ENCODE measurements around the gene MICOS13.

DNA sequence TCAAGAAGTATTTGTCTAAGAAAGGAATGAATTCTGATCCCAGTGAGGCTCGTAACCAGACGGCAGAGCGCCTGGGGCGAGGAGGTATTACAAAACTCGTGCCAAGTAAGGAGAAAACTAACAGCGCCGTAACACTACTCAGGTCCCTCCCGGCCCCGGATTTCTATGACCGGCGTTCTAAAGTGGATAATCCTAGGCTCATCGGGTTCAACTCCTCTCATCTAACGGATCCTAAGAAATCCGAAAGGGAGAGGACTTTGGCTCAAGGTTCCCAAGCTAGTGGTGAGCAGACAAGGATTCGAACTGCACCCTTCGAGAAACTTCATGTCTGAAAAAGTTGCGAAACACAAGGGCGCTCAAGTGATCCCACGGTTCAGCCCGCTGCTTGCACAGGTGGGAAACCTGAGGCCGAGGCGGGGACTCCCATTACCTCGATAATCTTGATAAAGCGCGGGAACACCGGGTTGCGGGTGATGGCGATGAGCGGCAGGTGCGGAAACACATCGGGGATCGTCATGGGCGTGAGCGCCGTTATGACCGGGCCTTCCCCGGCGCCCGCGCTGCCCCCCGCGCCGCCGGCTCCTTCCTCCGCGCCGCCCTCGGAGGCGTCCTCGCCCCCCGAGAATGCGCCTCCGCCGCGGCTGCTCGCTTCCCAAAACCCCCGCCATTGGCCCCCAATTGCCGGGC is 39.1 kb upstream of the MICOS13 start:
- TF ChIP-seq, protein P1, sequence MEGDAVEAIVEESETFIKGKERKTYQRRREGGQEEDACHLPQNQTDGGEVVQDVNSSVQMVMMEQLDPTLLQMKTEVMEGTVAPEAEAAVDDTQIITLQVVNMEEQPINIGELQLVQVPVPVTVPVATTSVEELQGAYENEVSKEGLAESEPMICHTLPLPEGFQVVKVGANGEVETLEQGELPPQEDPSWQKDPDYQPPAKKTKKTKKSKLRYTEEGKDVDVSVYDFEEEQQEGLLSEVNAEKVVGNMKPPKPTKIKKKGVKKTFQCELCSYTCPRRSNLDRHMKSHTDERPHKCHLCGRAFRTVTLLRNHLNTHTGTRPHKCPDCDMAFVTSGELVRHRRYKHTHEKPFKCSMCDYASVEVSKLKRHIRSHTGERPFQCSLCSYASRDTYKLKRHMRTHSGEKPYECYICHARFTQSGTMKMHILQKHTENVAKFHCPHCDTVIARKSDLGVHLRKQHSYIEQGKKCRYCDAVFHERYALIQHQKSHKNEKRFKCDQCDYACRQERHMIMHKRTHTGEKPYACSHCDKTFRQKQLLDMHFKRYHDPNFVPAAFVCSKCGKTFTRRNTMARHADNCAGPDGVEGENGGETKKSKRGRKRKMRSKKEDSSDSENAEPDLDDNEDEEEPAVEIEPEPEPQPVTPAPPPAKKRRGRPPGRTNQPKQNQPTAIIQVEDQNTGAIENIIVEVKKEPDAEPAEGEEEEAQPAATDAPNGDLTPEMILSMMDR (IDR thresholded peaks at IDR 0.05) = no peak
- TF ChIP-seq TCF12 (IDR thresholded peaks at IDR 0.05) (no peak), RFX5 (IDR thresholded peaks at IDR 0.05; ENCODE audit: low read length) (no peak), SIN3A (IDR thresholded peaks at IDR 0.05; ENCODE audit: borderline replicate concordance, low read depth, low read length) (no peak), EP300 (IDR thresholded peaks at IDR 0.05; ENCODE audit: borderline replicate concordance in 1 of 2, low read depth in 1 of 2, low read length in 1 of 2) (no peak)

All from SK-N-SH (cell line).